Mononuclear cell (primary cell): ENCODE measurements around the gene SH3RF3. TPM values are rescaled to one million over a fixed set of nuclear protein-coding genes. Genes with fewer than 3 reads are reported as not detected.

Source experiments
- H3K27me3 ChIP-seq: 2 replicates; pipeline ENCODE4 v1.6.0; 2011; ENCODE audit warnings: low read length, control low read depth; ENCODE audit not compliant: insufficient read depth
- H3K4me1 ChIP-seq: 2 replicates; pipeline ENCODE4 v1.5.1; 2011; ENCODE audit warnings: mild to moderate bottlenecking, low read length, control low read depth; ENCODE audit not compliant: insufficient read depth
- H3K4me3 ChIP-seq: 2 replicates; pipeline ENCODE4 v1.5.1; 2011; ENCODE audit warnings: mild to moderate bottlenecking, low read length, moderate library complexity
- H3K9me3 ChIP-seq: 2 replicates; pipeline ENCODE4 v1.5.1; 2011; ENCODE audit warnings: low read depth, mild to moderate bottlenecking, control low read depth, low read length
- total RNA-seq: library from RNA; depleted of rRNA; stranded (reverse); fragments of >200 nt; gene quantifications from one replicate; pipeline ENCODE4 v1.2.3, GENCODE V29; 2012

Gene SH3RF3
- total RNA-seq, 1 donor, result 2.2 TPM

DNA sequence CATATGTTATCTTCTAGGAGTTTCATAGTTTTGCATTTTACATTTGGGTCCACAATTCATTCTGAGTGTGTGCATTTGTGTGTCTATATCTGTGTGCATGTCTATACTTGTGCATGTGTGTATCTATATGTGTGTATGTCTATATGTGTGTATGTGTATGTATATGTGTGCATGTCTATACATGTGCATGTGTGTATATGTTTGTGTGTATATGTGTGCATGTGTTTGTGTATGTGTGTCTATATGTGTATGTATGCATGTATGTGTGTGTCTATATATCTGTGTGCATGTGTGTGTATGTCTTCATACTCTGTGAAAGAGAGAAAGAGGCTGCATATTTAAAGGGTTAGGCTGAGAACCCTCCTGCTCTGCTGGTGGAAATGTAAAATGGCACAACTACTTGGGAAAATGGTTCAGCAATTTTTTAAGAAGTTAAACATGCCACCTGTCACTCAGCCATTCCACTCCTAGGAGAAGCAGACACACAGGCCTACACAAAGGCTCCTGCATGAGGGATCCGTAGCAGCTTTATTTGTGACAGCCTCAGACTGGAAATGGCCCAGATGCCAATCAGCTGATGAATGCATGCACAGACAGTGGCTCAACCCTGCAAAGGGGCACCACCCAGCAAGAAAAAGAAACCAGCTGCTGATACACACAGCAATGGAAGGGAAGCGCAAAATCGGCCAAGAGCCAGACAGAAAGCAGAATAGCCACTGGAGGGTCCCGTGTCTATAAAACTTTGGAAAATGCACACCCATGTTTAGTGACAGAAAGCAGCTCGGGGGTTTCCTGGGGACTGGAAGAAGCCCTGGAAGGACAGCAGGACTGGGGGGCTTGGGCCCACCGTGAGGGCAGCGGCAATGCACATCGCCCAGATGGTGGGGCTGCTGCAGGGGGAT is 337.9 kb downstream of the SH3RF3 start:
- H3K4me3 ChIP-seq, result no peak overlapping the region
- H3K9me3 ChIP-seq, result no peaks in the 10 kb centered on the region
- H3K4me1 ChIP-seq, result no peaks in the 10 kb centered on the region

DNA sequence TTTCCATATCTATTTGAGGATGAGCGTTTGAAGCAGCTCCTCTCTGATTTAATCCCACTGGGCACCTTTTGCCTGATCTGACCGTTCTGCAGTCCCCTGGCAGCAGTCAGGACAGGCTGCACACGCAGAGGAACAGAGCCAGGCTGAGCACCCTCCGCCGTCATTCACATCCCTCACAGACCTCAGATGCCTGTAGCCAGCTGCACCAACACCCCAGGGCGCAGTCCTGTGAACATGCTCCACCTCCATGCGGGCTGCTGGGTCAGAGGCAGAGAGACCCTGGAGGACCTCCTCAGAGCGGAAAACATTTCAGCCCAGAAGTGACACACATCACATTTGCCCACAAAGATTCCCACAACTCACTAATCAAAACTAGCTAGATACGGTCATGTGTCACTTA is 338.7 kb downstream of the SH3RF3 start:
- Histone ChIP-seq H3K4me3 (no peak overlapping the region), H3K27me3 (no peaks in the 10 kb centered on the region), H3K4me1 (no peaks in the 10 kb centered on the region), H3K9me3 (no peaks in the 10 kb centered on the region)

More for the DNA sequence above, 337.9 kb downstream of the SH3RF3 start:
- H3K27me3 ChIP-seq, result no peaks in the 10 kb centered on the region

DNA sequence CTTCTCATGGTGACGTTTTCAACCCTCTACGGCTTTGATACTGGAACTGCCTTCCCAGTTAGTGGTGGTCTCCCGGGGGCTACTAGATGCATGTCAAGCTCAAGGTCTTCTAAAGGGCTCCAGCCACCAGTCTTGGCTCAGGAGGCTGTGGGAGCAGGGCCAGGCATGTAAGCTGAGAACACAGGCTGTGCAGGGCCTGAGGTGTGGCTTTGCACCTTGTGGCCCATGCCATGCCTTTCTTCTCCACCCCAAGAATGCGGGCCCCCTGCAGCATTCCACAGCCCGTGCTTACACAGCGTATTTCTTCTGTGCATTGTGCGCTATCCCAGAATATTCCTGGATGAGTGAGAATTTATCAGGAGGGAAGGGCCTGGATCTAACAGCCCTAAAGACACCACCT is 339.9 kb downstream of the SH3RF3 start:
- Histone ChIP-seq H3K27me3 (no peaks in the 10 kb centered on the region), H3K4me3 (no peak overlapping the region), H3K9me3 (no peaks in the 10 kb centered on the region), H3K4me1 (no peaks in the 10 kb centered on the region)

DNA sequence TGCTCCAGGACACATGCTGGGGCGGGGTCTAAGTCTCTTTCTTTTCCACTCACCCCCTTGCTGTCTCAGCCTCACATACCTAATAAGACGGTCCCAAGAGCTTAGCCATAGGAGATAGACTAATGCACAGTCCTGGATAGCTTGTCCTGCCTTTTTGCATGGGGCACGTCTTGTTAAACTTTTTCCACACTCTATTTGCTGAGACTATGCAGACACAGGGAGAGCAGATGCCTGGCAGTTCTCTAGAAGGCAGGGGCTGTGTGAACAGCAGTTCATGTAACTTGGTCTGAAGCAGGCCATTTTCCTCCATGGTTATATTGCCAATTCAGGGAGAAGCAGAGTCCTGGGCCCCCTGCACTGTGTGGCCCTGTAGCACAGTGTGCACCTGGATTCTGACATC is 342.7 kb downstream of the SH3RF3 start:
- no peaks in the 10 kb centered on the region for H3K9me3 ChIP-seq
- H3K4me3 ChIP-seq, result no peak overlapping the region
- H3K27me3 ChIP-seq, result no peaks in the 10 kb centered on the region
- H3K4me1 ChIP-seq, result no peaks in the 10 kb centered on the region

DNA sequence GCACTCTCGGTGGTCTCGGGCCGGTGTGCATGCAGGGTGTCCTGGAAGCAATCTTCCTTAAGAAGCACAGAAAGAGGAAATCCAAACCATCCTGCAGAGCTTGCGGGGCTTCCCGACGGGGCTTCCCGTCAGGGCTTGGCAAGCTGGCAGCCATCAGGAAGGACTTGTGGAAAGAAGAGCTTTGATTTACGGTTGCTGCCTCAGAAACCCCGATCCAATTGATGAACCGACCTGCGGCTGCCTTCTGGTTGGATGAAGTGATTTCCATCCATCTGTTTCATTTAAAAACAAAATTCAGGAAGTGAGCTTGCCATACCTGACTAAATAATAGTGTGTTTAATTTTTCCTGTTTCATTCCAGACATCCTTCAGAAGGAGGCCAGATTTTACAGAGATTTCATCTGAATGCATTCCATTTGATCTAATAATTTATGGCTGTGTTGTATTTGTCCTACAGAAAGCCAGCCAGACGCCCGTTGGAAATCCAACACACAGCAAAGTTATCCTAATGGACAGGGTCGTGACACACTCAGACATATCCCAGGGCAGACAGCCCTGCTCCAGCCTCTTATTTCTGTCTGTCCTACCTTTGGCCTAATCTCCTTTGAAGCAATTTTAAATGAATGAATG is 343.4 kb downstream of the SH3RF3 start:
- H3K4me3 ChIP-seq, result no peak overlapping the region
- H3K27me3 ChIP-seq, result no peaks in the 10 kb centered on the region
- no peaks in the 10 kb centered on the region for H3K4me1 ChIP-seq

DNA sequence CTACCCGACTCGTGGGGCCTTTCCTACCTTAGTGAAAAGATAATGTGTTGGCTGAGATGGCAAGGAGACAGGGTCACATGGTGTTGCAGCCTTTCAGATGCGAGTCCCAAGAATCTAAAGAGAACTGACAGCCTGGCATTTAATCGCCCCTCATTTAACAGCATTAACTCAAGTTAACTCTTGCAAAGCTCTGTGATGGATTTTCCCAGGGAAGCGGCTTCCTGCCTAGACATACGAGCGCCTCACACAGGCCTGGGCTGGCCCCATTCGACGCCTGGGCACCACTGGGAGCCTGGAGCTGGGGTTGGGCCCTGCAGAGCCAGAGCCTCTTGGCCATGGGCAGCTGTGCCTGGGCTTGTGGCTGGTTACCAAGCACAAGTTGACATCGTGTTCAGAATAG is 344.0 kb downstream of the SH3RF3 start:
- H3K4me3 ChIP-seq, result no peak overlapping the region
- no peaks in the 10 kb centered on the region for H3K4me1 ChIP-seq
- no peaks in the 10 kb centered on the region for H3K27me3 ChIP-seq
- H3K9me3 ChIP-seq, result no peaks in the 10 kb centered on the region

More for the DNA sequence above, 343.4 kb downstream of the SH3RF3 start:
- H3K9me3 ChIP-seq, result no peaks in the 10 kb centered on the region

DNA sequence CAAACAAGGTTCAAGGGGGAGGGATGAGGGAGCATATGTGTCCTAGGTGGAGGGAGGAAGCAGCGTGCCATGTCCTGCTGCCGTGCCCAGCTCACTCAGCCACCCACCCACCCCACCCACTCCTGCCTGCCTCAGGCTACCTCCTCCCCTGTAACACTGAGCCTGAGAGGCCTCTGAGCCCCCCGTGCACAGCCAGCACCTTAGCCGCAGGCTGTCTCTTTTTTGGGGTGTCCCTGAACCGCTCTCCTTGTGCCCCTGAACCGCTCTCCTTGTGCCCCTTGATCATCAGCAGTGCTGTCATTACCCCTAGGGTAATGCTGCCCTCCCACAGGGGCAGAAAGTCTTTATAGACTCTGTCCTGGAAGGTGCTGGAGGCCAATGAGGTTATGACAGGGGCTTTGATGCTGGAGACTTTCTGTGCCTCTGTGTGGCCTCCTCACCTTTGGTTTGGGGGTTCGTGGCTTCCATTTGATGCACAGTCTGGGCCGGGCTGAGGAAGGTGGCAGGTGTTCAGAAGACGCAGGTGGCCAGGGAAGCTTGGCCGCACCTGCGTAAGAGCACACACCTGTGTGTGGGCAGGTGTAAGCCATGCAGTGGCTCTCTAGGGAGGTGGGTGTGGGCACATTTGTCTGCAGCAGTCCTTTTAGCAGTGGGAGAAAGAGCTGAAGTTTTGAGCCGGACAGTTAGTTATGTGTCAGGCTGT is 344.8 kb downstream of the SH3RF3 start:
- Histone ChIP-seq H3K9me3 (no peaks in the 10 kb centered on the region), H3K4me1 (no peaks in the 10 kb centered on the region), H3K27me3 (no peaks in the 10 kb centered on the region), H3K4me3 (no peak overlapping the region)

DNA sequence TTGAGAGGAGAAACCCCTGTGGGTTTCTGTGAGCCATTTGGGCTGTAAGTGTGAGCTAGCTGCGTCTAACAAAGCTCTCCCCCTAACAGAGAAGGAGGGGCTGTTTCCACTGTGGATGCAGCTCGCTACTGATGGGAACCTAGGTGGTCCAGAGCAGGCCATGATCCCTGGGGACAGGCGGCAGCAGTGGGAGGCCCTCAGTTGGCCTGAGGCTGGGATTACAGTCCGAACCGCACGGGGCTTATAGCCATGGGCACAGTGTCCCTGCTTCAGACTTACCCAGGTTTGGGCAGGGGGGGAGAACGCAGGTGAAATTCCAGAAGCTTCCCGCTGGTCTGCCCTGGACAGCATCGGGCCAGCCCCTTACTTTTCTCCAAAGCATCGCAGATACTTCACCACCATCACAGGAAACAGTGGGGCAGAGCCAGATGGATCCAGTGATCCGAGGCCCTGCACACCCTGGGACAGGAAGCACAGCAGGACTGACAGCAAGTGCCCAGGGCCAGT is 345.4 kb downstream of the SH3RF3 start:
- H3K9me3 ChIP-seq, result no peaks in the 10 kb centered on the region
- H3K4me3 ChIP-seq, result no peak overlapping the region
- H3K4me1 ChIP-seq, result no peaks in the 10 kb centered on the region
- H3K27me3 ChIP-seq, result no peaks in the 10 kb centered on the region

DNA sequence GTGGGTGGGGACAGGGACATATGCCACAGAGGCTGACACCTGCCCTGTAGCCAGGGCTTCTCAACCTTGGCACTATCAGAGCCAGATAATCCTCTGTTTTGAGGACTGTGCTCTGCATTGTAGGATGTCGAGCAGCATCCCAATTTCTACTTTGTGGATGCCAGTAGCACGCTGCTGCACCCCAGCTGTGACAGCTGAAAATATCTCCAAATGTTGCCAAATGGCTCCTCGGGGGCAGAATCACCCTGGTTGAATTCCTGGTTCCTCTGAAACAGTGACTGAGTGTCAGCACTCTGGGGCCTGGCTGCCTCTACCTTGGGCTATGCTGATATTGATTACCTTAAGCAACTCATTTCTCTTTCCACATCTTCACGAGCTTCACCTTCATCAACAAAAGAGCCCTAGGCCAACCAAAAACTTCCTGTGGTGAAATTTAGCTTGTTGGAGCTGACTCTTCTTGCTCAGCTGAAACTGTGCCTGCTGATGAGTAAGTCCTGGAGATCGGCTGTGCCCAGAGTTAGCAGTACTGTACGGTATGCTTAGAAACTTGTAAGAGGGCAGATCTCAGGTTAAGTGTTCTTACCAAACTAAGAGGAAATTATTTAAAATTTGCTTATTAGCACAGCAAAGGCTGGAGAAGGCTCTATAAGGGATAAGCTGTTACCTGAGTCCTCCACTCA is 346.7 kb downstream of the SH3RF3 start:
- no peaks in the 10 kb centered on the region for H3K9me3 ChIP-seq
- no peaks in the 10 kb centered on the region for H3K27me3 ChIP-seq
- H3K4me1 ChIP-seq, result no peaks in the 10 kb centered on the region
- H3K4me3 ChIP-seq, result no peak overlapping the region

DNA sequence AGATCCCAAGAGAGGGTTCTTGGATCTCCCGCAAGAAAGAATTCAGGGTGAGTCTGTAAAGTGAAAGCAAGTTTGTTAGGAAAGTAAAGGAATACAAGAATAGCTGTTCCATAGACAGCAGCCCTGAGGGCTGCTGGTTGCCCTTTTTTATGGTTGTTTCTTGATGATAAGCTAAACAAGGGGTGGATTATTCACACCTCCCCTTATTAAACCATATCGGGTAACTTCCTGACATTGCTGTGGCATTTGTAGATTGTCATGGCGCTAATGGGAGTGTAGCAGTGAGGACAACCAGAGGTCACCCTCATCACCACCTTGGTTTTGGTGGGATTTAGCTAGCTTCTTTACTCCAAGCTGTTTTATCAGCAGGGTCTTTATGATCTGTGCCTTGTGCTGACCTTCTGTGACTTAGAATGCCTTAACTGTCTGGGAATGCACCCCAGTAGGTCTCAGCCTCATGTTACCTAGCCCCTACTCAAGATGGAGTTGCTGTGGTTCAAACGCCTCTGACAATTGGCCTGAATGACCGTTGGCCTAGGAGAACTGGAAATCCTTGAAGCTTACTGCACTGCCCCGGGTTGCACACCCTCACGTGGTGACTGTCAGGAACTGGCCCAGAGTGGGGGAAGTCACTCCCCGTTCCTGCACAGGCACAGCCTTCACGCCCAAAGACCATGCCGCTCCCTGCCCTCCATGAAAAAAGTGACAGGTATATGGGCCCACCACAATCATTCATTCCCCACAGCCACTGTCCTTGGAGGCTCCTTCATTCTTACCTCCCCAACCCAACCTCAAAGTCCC is 347.8 kb downstream of the SH3RF3 start:
- Histone ChIP-seq H3K9me3 (no peaks in the 10 kb centered on the region), H3K4me1 (no peaks in the 10 kb centered on the region), H3K4me3 (no peak overlapping the region), H3K27me3 (no peaks in the 10 kb centered on the region)

DNA sequence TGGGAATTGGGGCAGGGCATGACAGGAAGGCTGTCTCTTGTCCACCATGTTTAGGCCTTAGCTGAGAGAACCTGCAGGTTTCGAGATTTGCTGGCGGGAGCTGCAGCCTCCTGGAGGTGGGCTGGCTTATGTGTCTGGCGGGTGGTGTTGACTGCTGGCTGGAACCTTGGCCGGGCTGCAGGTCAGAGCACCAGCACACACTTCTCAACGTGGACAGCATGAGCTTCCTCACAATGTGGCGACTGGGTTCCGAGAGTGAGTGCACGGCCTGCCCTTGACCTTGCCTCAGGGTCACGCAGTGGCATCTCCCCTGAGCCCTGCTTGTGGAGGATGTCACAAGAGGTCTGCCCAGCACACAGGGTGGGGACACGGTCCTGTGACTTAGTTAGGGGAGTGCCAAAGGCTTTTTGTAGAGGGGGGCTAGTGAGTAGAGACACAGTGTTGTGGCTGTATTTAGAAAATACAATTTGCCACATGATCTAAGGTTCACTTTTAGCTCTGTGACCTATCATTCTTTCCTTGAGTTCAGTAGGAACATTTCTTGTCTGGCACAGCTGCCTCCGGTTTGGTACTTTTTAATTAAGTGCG is 350.0 kb downstream of the SH3RF3 start:
- Histone ChIP-seq H3K4me3 (no peak overlapping the region), H3K27me3 (no peaks in the 10 kb centered on the region), H3K4me1 (no peaks in the 10 kb centered on the region), H3K9me3 (no peaks in the 10 kb centered on the region)

DNA sequence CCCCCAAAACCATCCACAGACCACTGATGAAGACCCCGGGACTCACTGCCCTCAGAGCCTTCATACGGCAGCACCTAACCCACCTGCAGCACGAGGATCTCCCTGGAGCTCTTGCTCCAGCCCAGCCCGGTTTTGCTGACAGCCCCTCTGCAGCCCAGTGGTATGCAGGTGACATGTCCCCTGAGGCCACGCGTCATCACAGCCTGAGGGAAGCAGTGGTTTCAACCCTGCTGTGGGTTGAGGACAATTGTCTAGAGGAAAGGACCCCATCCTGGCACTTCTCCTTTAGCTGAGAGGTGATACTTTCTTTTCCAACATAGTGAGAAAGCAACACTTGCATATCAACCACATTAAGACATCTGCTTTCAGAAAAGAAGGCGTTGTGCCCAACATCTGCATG is 350.8 kb downstream of the SH3RF3 start:
- no peaks in the 10 kb centered on the region for H3K9me3 ChIP-seq
- no peaks in the 10 kb centered on the region for H3K4me1 ChIP-seq
- no peaks in the 10 kb centered on the region for H3K27me3 ChIP-seq
- H3K4me3 ChIP-seq, result no peak overlapping the region

DNA sequence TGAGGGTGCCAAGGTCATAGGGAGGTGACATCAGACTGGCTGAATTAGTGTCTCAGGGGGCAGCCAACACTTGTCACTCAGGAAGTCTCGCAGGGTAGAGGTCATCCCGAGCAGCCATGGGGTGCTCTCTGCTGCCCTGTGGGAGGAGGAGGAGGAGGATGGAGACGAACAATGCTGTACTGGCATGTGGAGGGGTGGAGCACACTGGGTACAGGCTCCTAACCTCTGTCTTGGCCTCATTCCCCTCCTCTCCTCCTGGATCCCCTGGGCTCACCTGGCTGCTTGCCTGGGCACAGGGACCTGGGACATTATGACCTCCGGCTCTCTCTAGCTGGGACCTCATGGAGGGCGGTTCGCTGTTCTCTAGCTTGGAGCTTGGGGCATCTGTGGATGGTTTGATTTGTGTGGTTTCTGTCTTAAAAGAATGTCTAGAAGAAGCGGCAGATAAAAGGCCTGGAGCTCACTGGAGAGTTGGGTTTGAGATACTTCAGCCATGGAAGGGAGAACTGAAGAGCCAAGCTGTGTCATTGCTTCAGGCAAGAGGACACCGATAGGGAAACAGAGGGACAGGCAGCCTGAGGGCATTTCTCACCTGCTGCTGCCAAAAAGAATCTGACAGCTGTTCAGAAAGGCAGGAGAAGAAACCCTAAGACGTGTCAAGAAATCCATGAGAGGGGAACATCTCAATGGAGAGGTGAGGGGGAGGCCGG is 351.6 kb downstream of the SH3RF3 start:
- no peaks in the 10 kb centered on the region for H3K9me3 ChIP-seq
- H3K4me3 ChIP-seq, result no peak overlapping the region
- H3K27me3 ChIP-seq, result no peaks in the 10 kb centered on the region
- no peaks in the 10 kb centered on the region for H3K4me1 ChIP-seq
